ENCODE measurements around the gene TGFB1. TPM values are rescaled to one million over a fixed set of nuclear protein-coding genes. Genes with fewer than 3 reads are reported as not detected.

The TGFB1 gene
- total and polyA plus RNA-seq, 2 of the 13 experiments (the other 11 are each of a cell fraction or from before 2014, with no cell fraction given), result 4.1 to 5.4 TPM

GRCh38 chr19:41376241-41376997 lies 22.7 kb upstream of the TGFB1 start, which contains the start of gene TMEM91 (continued):
- TF ChIP-seq SP5 (CRISPR knock-in tag; IDR thresholded peaks at IDR 0.05; ENCODE audit: borderline replicate concordance, low read depth) (peak; percentile 61), TBX3 (IDR thresholded peaks at IDR 0.05; ENCODE audit: borderline replicate concordance) (no peak), SAP130 (CRISPR knock-in tag; IDR thresholded peaks at IDR 0.05; ENCODE audit: low read depth) (peak; percentile 41; the same call in 1 of the 2 replicates), FUBP1 (CRISPR knock-in tag; IDR thresholded peaks at IDR 0.05; ENCODE audit: borderline replicate concordance) (no peak), KDM5B (CRISPR knock-in tag; IDR thresholded peaks at IDR 0.05; ENCODE audit: borderline replicate concordance) (peak; percentile 81; the same call in 1 of the 2 replicates), ZNF839 (CRISPR knock-in tag; IDR thresholded peaks at IDR 0.05; ENCODE audit: borderline replicate concordance) (0 out of 2 replicates have a peak, but pooled peaks have one; percentile 50), PLRG1 (conservative IDR thresholded peaks at IDR 0.05) (no peak), CCDC6 (CRISPR knock-in tag; IDR thresholded peaks at IDR 0.05) (0 out of 2 replicates have a peak, but pooled peaks have one; percentile 38), POLR2G (IDR thresholded peaks at IDR 0.05; ENCODE audit: low read depth, low read length) (peak; percentile 64; the same call in 1 of the 2 replicates), NR2F2 (IDR thresholded peaks at IDR 0.05; ENCODE audit: borderline replicate concordance, low read depth) (0 out of 2 replicates have a peak, but pooled peaks have one; percentile 25), GMEB1 (CRISPR knock-in tag; IDR thresholded peaks at IDR 0.05; ENCODE audit: borderline replicate concordance) (peak; percentile 68; the same call in 1 of the 2 replicates), MTA1 (CRISPR knock-in tag; IDR thresholded peaks at IDR 0.05; ENCODE audit: borderline replicate concordance) (peak; percentile 15; the same call in 1 of the 2 replicates), RNF219 (CRISPR knock-in tag; IDR thresholded peaks at IDR 0.05) (no peak), NR1H2 (CRISPR knock-in tag; IDR thresholded peaks at IDR 0.05; ENCODE audit: borderline replicate concordance, low read depth) (no peak), ZNF292 (CRISPR knock-in tag; IDR thresholded peaks at IDR 0.05; ENCODE audit: borderline replicate concordance, low read depth) (no peak), DR1 (CRISPR knock-in tag; IDR thresholded peaks at IDR 0.05) (no peak), ZNF280B (CRISPR knock-in tag; IDR thresholded peaks at IDR 0.05; ENCODE audit: borderline replicate concordance) (no peak), CREBL2 (CRISPR knock-in tag; IDR thresholded peaks at IDR 0.05; ENCODE audit: borderline replicate concordance) (no peak), ZBTB43 (CRISPR knock-in tag; conservative IDR thresholded peaks at IDR 0.05) (0 out of 2 replicates have a peak, but pooled peaks have one; percentile 44)

All from HepG2 (cell line).